GM12878 (cell line): ENCODE data around the gene ASH1L. TPM values are rescaled to one million over a fixed set of nuclear protein-coding genes. Genes with fewer than 3 reads are reported as not detected.

ENCODE experiments used
- ATAC-seq: fragments of 200-7000 bp; cut with Tn5 transposase; 3 replicates; pipeline ENCODE4 v1.9.1; 2020; ENCODE audit warnings: mild to moderate bottlenecking, moderate library complexity
- BruUV-seq: library from RNA; stranded (reverse); fragments of 400-500 nt; replicated peaks from 2 replicates; lab custom pipeline; 2021; lab: Mats Ljungman, UMichigan
- CTCF ChIA-PET: fragments of 300-600 bp; sonication (Branson Sonifier 250); formaldehyde crosslinking; extraction: SDS; loops from one replicate; lab custom pipeline; 2021; ENCODE audit warnings: inconsistent platforms; lab: Yijun Ruan, JAX
- POLR2A ChIA-PET: fragments of 350-600 bp; formaldehyde crosslinking; extraction: SDS; loops from one replicate; lab custom pipeline; 2021; ENCODE audit warnings: inconsistent platforms; lab: Charles Lee
- RAD21 ChIA-PET: fragments of 300-600 bp; sonication (Branson Sonifier 250); formaldehyde crosslinking; loops from one replicate; lab custom pipeline; 2023; ENCODE audit warnings: antibody characterized with exemption; ENCODE audit not compliant: unreplicated experiment; lab: Charles Lee
- SMC1A ChIA-PET: fragments of 300-600 bp; sonication (Branson Sonifier 250); formaldehyde crosslinking; loops from one replicate; lab custom pipeline; 2023; ENCODE audit not compliant: unreplicated experiment, uncharacterized antibody; lab: Charles Lee
- DNase-seq: peaks from one replicate; pipeline ENCODE4 v3.0.0-alpha.2; 2011; ENCODE audit warnings: low read depth, low spot score
- FAIRE-seq: peaks from 3 replicates; lab custom pipeline; 2011; peaks lifted over from hg19 to GRCh38; lab: Jason Lieb, UNC
- H2AFZ ChIP-seq: 2 replicates; pipeline ENCODE4 v1.6.0; 2011; ENCODE audit warnings: low read depth, low read length, control low read depth; ENCODE audit not compliant: control insufficient read depth
- H3K27ac ChIP-seq: 2 replicates; pipeline ENCODE4 v1.5.1; 2011; ENCODE audit warnings: control low read depth; ENCODE audit not compliant: control insufficient read depth, insufficient read depth
- H3K27me3 ChIP-seq, 2 experiments: replicated peaks in 1 of 2; 2 replicates each; pipeline versions ENCODE4 v1.6.0 to v1.6.1; 2011; ENCODE audit warnings: low read length in 1 of 2; ENCODE audit not compliant: control insufficient read depth in 2 of 2, insufficient read depth in 2 of 2
- H3K36me3 ChIP-seq, 2 experiments: 2 replicates each; pipeline ENCODE4 v1.5.1; 2011; ENCODE audit warnings: low read length in 1 of 2; ENCODE audit not compliant: control insufficient read depth in 2 of 2, insufficient read depth in 2 of 2
- H3K4me1 ChIP-seq: 2 replicates; pipeline ENCODE4 v1.6.1; 2011; ENCODE audit warnings: mild to moderate bottlenecking, low read length, moderate library complexity, mixed read lengths; ENCODE audit not compliant: control insufficient read depth, insufficient read depth
- H3K4me2 ChIP-seq: 2 replicates; pipeline ENCODE4 v1.6.0; 2011; ENCODE audit warnings: control low read depth; ENCODE audit not compliant: control insufficient read depth, insufficient read depth
- H3K4me3 ChIP-seq: fragments of 200-600 bp; sonication (generic); 2 replicates; pipeline ENCODE4 v1.5.1; 2016
- H3K79me2 ChIP-seq: 2 replicates; pipeline ENCODE4 v1.6.0; 2011; ENCODE audit warnings: low read length; ENCODE audit not compliant: control insufficient read depth, insufficient read depth
- H3K9ac ChIP-seq: 2 replicates; pipeline ENCODE4 v1.8.0; 2011; ENCODE audit warnings: low read length, control low read depth, mixed read lengths; ENCODE audit not compliant: control insufficient read depth, insufficient read depth
- H3K9me3 ChIP-seq: replicated peaks from 3 replicates; pipeline ENCODE4 v1.5.1; 2011; ENCODE audit warnings: mild to moderate bottlenecking, low read length; ENCODE audit not compliant: control insufficient read depth, insufficient read depth
- H4K20me1 ChIP-seq: 2 replicates; pipeline ENCODE4 v1.6.0; 2011; ENCODE audit not compliant: control insufficient read depth, insufficient read depth
- BACH1 ChIP-seq: fragments of 450-650 bp; IDR thresholded peaks from 2 replicates; pipeline ENCODE4 v1.6.1; 2017; ENCODE audit warnings: mild to moderate bottlenecking, borderline replicate concordance
- EED ChIP-seq: sonication (generic); IDR thresholded peaks from 2 replicates; pipeline ENCODE4 v1.6.1; 2016; ENCODE audit warnings: antibody characterized with exemption, low read depth
- EGR1 ChIP-seq, 2 experiments: IDR thresholded peaks; 1 replicate in 1 of 2; 2 replicates in 1 of 2; pipeline ENCODE4 v1.6.1; 2011 to 2012; ENCODE audit warnings: low read depth in 2 of 2, low read length in 2 of 2, borderline replicate concordance in 1 of 2, mild to moderate bottlenecking in 1 of 2, moderate library complexity in 1 of 2
- JUND ChIP-seq: IDR thresholded peaks from 2 replicates; pipeline ENCODE4 v1.6.1; 2012; ENCODE audit warnings: low read depth, mild to moderate bottlenecking, low read length, improper control_type of control experiment, moderate library complexity
- MTA3 ChIP-seq: IDR thresholded peaks from 2 replicates; pipeline ENCODE4 v1.6.1; 2012; ENCODE audit warnings: low read length, inconsistent platforms, borderline replicate concordance
- NR2C2 ChIP-seq: IDR thresholded peaks from 2 replicates; pipeline ENCODE4 v1.6.1; 2011; ENCODE audit warnings: borderline replicate concordance, low read depth; ENCODE audit not compliant: control insufficient read depth, insufficient read length
- NRF1 ChIP-seq: conservative IDR thresholded peaks from 2 replicates; pipeline ENCODE4 v1.6.1; 2011; ENCODE audit warnings: mild to moderate bottlenecking, low read depth, low read length, improper control_type of control experiment
- POLR2A ChIP-seq: IDR thresholded peaks from 2 replicates; pipeline ENCODE4 v1.6.1; 2011; ENCODE audit warnings: low read depth, mild to moderate bottlenecking, low read length
- POU2F2 ChIP-seq: IDR thresholded peaks from 3 replicates; pipeline ENCODE4 v1.6.1; 2011; ENCODE audit warnings: low read depth, mild to moderate bottlenecking, low read length, borderline replicate concordance
- RCOR1 ChIP-seq: conservative IDR thresholded peaks from 2 replicates; pipeline ENCODE4 v1.6.1; 2012; ENCODE audit warnings: low read depth, low read length, improper control_type of control experiment
- TCF7 ChIP-seq: IDR thresholded peaks from 2 replicates; pipeline ENCODE4 v1.6.1; 2014; ENCODE audit warnings: antibody characterized with exemption, borderline replicate concordance
- ZZZ3 ChIP-seq: IDR thresholded peaks from 2 replicates; pipeline ENCODE4 v1.6.1; 2011; ENCODE audit warnings: low read depth; ENCODE audit not compliant: control insufficient read depth, insufficient read length
- WGBS: methylation state at CpG from one replicate; pipeline ENCODE4 v1.1.6; 2016; ENCODE audit warnings: low lambda C conversion rate; ENCODE audit not compliant: insufficient replicate concordance, insufficient coverage; ENCODE audit errors: missing lambda C conversion rate; 5-methylcytosine and 5-hydroxymethylcytosine counted together
- in situ Hi-C: fragments of 300-500 bp; cut with MboI; formaldehyde crosslinking; loops from 9 replicates; pipeline ENCODE4 v1.14.3; 2018; ENCODE audit warnings: mixed read lengths
- intact Hi-C: fragments of 100-400 bp; cut with micrococcal nuclease; formaldehyde crosslinking; loops from one replicate; pipeline ENCODE4 v1.14.2; 2022; ENCODE audit not compliant: unreplicated experiment
- polyA plus RNA-seq, 11 experiments: library from polyadenylated mRNA; depleted of rRNA in 4 of 11; unstranded in 6 of 11; stranded (reverse) in 5 of 11; fragments of >200 nt; fragmentation: Nextera tagmentation in 4 of 11; fragmentation: Illumina TruSeq in 1 of 11; extraction: Ambion mirVana in 4 of 11; extraction: Trizol in 1 of 11; gene quantifications; 1 replicate in 1 of 11; 2 replicates in 10 of 11; pipeline versions ENCODE4 v1.2.1 to v1.2.3, GENCODE V29; 2011 to 2016; ENCODE audit warnings: inconsistent platforms in 2 of 11, missing spikeins in 2 of 11, low read depth in 1 of 11
- total RNA-seq, 4 experiments: library from RNA; depleted of rRNA in 3 of 4; stranded (reverse); fragments of >200 nt in 3 of 4; fragmentation: Illumina TruSeq in 1 of 4; extraction: Trizol in 1 of 4; gene quantifications; 2 replicates each; pipeline versions ENCODE4 v1.2.1 to v1.2.3, GENCODE V29; 2013 to 2021
- TF ChIP-seq, protein P1 (sequence below): fragments of 450-650 bp; IDR thresholded peaks from 2 replicates; pipeline ENCODE4 v1.6.1; 2017; ENCODE audit warnings: mild to moderate bottlenecking, moderate library complexity
- TF ChIP-seq, protein P2 (sequence below): fragments of 150-350 bp; IDR thresholded peaks from 2 replicates; pipeline ENCODE4 v1.6.1; 2016; ENCODE audit warnings: low read depth, low read length

ASH1L gene
- total and polyA plus RNA-seq, 10 of the 15 experiments (the other 5 are each of a cell fraction or from before 2014, with no cell fraction given), result 1.7 to 23.9 (median 16.6) TPM

GRCh38 chr1:155320661-155321617 is 241.7 kb downstream of the ASH1L start, which contains the start of gene RUSC1:
TSS of gene RUSC1 (plus strand) at chr1:155320894. CDS start at chr1:155321774, 880 bp downstream.
- Histone ChIP-seq H2AFZ (no peak within 1 kb of the TSS), H3K4me2 (peak within 1 kb of the TSS; percentile 19), H3K36me3 (peaks cover 7 to 20% of the 10 kb centered on the region in 2 experiments), H3K4me3 (peak within 1 kb of the TSS; percentile 45; the same call in 1 of the 2 replicates), H3K9me3 (no peaks in the 10 kb centered on the region), H3K27ac (no peak within 1 kb of the TSS), H4K20me1 (no peaks in the 10 kb centered on the region), H3K79me2 (no peaks in the 10 kb centered on the region; the same call in none of the 2 replicates), H3K27me3 (no peaks in the 10 kb centered on the region), H3K4me1 (peaks cover 7% of the 10 kb centered on the region), H3K9ac (no peak within 1 kb of the TSS)
- in situ Hi-C loops, result no loop called here
- ChIA-PET RAD21 (interaction anchor here (1.0 to 5.4 kb wide), 4 partner anchors 13 to 70 kb away, joined by 3 to 81 read pairs (median 3); partner anchors contain the start of gene FDPS), POLR2A (interaction anchor here (0.6 to 4.3 kb wide), 4 partner anchors 11 to 182 kb away, joined by 3 to 23 read pairs (median 3); partner anchors contain the start of gene FDPS), SMC1A (interaction anchor here (0.6 to 6.8 kb wide), 5 partner anchors 9 to 75 kb away, joined by 3 to 57 read pairs (median 9); partner anchors contain the start of gene FDPS), CTCF (interaction anchor here (1.3 to 9.6 kb wide), 12 partner anchors 9 to 271 kb away, joined by 3 to 225 read pairs (median 12); partner anchors contain the start of genes CLK2, ENTREP3, FDPS and KRTCAP2)
- intact Hi-C loops, result loop anchor here (5.0 kb wide), 1 partner anchor 271 kb away; no protein-coding TSS in a partner anchor
- WGBS, result 56% methylated on average over 48 of the region's 51 CpGs
- BruUV-seq, result no TSS peak
- FAIRE-seq (no peak), ATAC-seq (peak; percentile 4; the same call in 1 of the 3 replicates), DNase-seq (no peak)
- TF ChIP-seq RCOR1, result no peak
- peak; percentile 49 for TF ChIP-seq NRF1
- TF ChIP-seq BACH1, result peak; percentile 35; the same call in 1 of the 2 replicates
- 0 out of 3 replicates have a peak, but pooled peaks have one; percentile 35 for TF ChIP-seq POU2F2
- 0 out of 3 replicates have a peak, but pooled peaks of 1 of the 2 experiments have one; percentile 10 for TF ChIP-seq EGR1 (IDR thresholded peaks at IDR 0.05; ENCODE audit: borderline replicate concordance in 1 of 2, low read depth in 2 of 2, low read length in 2 of 2)
- no peak for TF ChIP-seq NR2C2
- no peak for TF ChIP-seq JUND
- TF ChIP-seq MTA3, result peak; percentile 69; the same call in 1 of the 2 replicates
- TF ChIP-seq EED, result no peak
- TF ChIP-seq, protein P1, sequence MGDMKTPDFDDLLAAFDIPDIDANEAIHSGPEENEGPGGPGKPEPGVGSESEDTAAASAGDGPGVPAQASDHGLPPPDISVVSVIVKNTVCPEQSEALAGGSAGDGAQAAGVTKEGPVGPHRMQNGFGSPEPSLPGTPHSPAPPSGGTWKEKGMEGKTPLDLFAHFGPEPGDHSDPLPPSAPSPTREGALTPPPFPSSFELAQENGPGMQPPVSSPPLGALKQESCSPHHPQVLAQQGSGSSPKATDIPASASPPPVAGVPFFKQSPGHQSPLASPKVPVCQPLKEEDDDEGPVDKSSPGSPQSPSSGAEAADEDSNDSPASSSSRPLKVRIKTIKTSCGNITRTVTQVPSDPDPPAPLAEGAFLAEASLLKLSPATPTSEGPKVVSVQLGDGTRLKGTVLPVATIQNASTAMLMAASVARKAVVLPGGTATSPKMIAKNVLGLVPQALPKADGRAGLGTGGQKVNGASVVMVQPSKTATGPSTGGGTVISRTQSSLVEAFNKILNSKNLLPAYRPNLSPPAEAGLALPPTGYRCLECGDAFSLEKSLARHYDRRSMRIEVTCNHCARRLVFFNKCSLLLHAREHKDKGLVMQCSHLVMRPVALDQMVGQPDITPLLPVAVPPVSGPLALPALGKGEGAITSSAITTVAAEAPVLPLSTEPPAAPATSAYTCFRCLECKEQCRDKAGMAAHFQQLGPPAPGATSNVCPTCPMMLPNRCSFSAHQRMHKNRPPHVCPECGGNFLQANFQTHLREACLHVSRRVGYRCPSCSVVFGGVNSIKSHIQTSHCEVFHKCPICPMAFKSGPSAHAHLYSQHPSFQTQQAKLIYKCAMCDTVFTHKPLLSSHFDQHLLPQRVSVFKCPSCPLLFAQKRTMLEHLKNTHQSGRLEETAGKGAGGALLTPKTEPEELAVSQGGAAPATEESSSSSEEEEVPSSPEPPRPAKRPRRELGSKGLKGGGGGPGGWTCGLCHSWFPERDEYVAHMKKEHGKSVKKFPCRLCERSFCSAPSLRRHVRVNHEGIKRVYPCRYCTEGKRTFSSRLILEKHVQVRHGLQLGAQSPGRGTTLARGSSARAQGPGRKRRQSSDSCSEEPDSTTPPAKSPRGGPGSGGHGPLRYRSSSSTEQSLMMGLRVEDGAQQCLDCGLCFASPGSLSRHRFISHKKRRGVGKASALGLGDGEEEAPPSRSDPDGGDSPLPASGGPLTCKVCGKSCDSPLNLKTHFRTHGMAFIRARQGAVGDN, result no peak
- TF ChIP-seq TCF7, result no peak
- no peak for TF ChIP-seq ZZZ3
- TF ChIP-seq, protein P2, sequence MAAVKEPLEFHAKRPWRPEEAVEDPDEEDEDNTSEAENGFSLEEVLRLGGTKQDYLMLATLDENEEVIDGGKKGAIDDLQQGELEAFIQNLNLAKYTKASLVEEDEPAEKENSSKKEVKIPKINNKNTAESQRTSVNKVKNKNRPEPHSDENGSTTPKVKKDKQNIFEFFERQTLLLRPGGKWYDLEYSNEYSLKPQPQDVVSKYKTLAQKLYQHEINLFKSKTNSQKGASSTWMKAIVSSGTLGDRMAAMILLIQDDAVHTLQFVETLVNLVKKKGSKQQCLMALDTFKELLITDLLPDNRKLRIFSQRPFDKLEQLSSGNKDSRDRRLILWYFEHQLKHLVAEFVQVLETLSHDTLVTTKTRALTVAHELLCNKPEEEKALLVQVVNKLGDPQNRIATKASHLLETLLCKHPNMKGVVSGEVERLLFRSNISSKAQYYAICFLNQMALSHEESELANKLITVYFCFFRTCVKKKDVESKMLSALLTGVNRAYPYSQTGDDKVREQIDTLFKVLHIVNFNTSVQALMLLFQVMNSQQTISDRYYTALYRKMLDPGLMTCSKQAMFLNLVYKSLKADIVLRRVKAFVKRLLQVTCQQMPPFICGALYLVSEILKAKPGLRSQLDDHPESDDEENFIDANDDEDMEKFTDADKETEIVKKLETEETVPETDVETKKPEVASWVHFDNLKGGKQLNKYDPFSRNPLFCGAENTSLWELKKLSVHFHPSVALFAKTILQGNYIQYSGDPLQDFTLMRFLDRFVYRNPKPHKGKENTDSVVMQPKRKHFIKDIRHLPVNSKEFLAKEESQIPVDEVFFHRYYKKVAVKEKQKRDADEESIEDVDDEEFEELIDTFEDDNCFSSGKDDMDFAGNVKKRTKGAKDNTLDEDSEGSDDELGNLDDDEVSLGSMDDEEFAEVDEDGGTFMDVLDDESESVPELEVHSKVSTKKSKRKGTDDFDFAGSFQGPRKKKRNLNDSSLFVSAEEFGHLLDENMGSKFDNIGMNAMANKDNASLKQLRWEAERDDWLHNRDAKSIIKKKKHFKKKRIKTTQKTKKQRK, result no peak
- peak; percentile 74 for TF ChIP-seq POLR2A
